Esophagus squamous epithelium (tissue), 4 donors: Measurements from ENCODE around the gene DCUN1D4.

Experiments
- CTCF ChIP-seq, 6 experiments: fragments of 450-650 bp in 4 of 6; fragments of 200-600 bp in 2 of 6; sonication (generic) in 2 of 6; IDR thresholded peaks; one replicate each; pipeline ENCODE4 v1.5.1; 2016 to 2019; ENCODE audit warnings: antibody characterized with exemption in 6 of 6, mild to moderate bottlenecking in 4 of 6, moderate library complexity in 4 of 6
- POLR2A ChIP-seq, 4 donors: fragments of 450-650 bp; IDR thresholded peaks; one replicate each; pipeline ENCODE4 v1.6.1; 2017; ENCODE audit warnings: antibody characterized with exemption in 4 of 4, mild to moderate bottlenecking in 4 of 4, moderate library complexity in 3 of 4

- TF ChIP-seq POLR2A (IDR thresholded peaks at IDR 0.05) = no peak
- TF ChIP-seq CTCF (IDR thresholded peaks at IDR 0.05) = no peak
These were observed 117.5 kb downstream of the DCUN1D4 start for GRCh38 chr4:51960486-51960885.
